B cell (primary cell): ENCODE data around the gene PAX6.

Source experiments
- CTCF ChIP-seq: fragments of 200-600 bp; IDR thresholded peaks from one replicate; pipeline ENCODE4 v1.8.0; 2022; ENCODE audit warnings: antibody characterized with exemption, mild to moderate bottlenecking
- EZH2 ChIP-seq: IDR thresholded peaks from 2 replicates; pipeline ENCODE4 v1.6.1; 2012; ENCODE audit warnings: borderline replicate concordance, low read depth, mild to moderate bottlenecking, moderate library complexity, low read length; ENCODE audit not compliant: insufficient read depth, poor library complexity, severe bottlenecking

- TF ChIP-seq CTCF = no peak
- no peak for TF ChIP-seq EZH2
These were observed 9.8 kb downstream of the PAX6 start for GRCh38 chr11:31801298-31801702.
